Femur (tissue), 1 donor: ENCODE data around the gene MRS2.
"Not testable (repeated sequence)": the region's sequence is repeated elsewhere in the genome, so short reads cannot be mapped to it uniquely, and the experiment has no call there.

Experiments
- DNase-seq: peaks from one replicate; pipeline ENCODE4 v3.0.0-alpha.2; 2017

The MRS2 gene

GRCh38 chr6:24391208-24391607, 11.5 kb upstream of the MRS2 start:
- no peak for DNase-seq

DNA sequence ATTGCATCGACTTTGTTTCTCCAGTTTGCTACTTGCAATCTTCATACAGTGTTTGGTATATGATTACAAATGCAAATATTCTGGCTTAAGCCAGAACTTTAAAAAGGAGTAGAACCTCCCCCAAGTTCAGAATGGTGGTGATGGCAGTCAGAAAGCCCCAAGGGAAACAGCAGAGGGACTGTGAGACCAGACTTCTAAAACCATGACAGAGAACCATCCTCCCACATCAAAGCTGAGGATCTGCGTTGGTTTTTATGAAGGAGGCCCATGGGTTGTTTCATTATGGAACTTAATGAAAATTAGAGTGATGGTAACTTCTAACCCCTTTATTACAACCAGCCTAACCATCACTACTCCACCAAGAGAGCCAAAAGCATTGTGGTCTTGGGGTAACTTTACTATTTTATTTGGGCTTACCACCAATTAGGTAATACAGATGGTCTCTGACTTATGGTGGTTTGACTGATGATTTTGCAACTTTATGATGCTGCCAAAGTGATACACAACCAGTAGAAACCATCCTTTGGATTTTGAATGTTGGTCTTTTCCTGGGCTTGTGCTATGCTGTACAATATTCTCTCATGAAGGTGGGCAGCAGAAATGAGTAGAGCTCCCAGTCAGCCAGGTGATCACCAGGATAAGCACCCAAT, 10.9 kb upstream of the MRS2 start:
- no peak for DNase-seq

DNA sequence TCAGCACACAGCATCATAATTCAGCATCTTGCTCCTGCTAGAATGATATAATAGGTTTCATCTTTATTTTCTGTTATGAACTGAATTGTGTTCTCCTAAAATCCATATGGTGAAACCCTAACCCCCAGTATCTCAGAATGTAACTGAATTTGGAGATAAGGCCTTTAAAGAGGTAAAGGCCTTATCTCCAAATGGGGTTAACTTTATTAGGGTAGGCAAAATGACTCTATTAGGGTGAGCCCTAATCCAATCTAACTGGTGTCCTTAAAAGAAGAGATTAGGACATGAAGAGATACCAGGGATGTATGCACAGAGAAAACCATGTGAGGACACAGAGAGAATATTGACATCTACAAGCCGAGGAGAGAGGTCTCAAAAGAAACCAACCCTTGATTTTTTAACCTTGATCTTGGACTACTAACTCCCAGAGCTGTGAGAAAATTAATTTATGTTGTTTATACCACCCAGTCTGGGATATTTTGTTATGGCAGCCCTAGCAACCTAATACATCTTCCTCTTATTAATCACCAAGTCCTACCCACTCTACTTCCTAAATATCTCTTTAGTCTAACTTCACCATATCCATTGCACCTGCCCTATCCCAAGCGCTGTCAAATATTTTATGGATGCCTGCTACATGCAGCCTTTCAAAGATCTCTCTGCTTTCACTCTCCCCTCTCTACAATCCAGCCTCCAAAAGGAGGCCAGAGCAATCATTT, 8.5 kb upstream of the MRS2 start:
- no peak for DNase-seq

GRCh38 chr6:24394780-24395437, 7.8 kb upstream of the MRS2 start:
- DNase-seq = no peak

DNA sequence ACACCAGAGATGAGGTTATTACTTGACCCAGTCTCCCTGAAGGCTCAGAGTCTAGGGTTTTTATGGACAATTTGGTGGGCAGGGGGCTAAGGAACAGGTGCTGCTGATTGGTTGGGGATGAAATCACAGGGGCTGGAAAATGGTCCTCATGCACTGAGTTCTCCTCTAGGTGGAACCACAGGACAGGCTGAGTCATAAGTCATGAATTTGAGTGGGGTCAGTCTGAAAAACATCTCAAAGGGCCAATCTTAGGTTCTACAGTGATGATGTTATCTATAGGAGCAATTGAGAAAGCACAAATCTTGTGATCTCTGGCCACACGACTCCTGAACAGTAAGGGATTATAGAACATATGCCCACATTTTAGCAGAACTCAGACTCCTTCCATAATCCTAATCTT, 5.9 kb upstream of the MRS2 start:
- DNase-seq = no peak

DNA sequence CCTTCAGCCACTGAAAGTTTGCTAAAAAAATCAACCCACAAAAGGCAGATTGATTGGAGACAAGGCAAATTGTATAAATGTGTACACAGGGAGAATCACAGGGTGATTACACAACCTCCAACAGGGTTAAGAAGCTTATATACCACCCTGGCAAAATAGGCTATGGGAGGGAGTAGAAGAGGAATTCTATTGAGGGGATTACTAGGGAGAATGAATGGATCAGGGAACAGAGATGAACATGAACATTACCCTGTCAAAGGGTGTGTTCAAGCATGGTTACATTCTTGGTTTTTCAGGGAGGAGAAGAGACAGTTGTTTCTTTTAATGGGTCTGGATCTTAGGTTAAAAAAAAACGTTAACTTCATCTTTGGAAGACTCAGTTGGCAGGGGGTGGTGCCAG, 5.1 kb upstream of the MRS2 start:
- DNase-seq = no peak

- DNase-seq = not testable (repeated sequence)
Measured at GRCh38 chr6:24400045-24401039, 2.4 kb upstream of the MRS2 start.

DNA sequence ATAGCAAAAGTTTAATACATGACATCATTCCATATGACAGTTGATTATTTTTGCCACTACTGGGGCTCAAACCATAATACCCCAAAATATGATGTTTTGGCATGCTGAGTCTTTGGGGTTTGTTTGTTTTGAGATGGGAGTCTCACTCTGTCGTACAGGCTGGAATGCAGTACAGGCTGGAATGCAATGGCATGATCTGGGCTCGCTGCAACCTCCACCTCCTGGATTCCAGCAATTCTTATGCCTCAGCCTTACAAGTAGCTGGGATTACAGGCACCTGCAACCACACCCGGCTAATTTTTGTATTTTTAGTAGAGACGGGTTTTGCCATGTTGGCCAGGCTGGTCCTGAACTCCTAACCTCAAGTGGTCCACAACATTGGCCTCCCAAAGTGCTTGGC, 1.3 kb upstream of the MRS2 start:
- no peak for DNase-seq

DNA sequence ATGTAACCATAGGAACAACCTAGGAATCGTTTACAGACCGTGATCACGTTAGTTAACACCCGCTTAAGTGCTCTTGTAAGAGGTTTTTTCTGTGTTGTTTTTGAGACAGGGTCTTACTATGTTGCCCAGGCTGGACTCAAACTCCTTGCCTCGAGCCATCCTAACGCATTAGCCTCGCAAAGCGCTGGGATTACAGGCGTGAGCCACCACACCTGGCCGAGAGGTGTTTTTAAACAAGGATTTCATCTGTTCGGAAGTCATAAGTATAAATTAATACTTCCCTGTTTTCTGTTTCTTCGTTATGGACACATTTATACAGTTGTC, 727 bp downstream of the MRS2 start:
- no peak for DNase-seq

- no peak for DNase-seq
Measured at GRCh38 chr6:24405262-24405661, 2.5 kb downstream of the MRS2 start.

- no peak for DNase-seq
Measured at GRCh38 chr6:24408719-24409410, 6.1 kb downstream of the MRS2 start.

- no peak for DNase-seq
Measured at GRCh38 chr6:24410622-24411021, 7.9 kb downstream of the MRS2 start.

GRCh38 chr6:24412294-24412693, 9.6 kb downstream of the MRS2 start:
- DNase-seq = no peak

DNA sequence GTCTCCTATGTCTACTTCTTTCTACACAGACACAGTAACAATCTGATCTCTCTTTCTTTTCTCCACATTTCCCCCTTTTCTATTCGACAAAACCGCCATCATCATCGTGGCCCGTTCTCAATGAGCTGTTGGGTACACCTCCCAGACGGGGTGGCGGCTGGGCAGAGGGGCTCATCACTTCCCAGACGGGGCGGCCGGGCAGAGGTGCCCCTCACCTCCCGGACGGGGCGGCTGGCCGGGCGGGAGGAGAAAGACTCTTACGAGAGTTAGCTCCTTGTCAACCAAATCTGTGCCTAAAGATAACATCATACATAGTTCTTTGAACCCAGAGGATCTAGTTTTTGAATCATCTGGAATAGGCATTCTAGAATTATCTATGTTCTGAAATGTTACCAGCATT, 11.8 kb downstream of the MRS2 start:
- DNase-seq = not testable (repeated sequence)

- DNase-seq = no peak
Measured at GRCh38 chr6:24415753-24416152, 13.0 kb downstream of the MRS2 start.

DNA sequence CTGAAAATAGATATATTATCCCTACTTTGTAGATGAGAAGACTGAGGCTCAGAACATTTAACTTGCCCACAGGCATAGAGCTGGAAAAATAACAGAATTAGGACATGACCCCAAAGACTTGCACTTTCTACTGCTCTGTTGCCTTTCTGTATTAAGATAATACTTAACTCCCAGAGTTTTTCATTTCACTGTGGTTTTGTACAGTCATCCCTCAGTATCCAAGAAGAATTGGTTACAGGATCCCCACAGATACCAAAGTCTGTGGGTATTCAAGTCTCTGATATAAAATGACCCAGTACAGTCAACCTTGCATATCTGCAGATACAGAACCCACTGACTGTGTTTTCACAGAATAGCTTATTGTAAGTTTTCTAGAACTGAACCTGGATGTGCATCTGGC, 16.8 kb downstream of the MRS2 start:
- no peak for DNase-seq

DNA sequence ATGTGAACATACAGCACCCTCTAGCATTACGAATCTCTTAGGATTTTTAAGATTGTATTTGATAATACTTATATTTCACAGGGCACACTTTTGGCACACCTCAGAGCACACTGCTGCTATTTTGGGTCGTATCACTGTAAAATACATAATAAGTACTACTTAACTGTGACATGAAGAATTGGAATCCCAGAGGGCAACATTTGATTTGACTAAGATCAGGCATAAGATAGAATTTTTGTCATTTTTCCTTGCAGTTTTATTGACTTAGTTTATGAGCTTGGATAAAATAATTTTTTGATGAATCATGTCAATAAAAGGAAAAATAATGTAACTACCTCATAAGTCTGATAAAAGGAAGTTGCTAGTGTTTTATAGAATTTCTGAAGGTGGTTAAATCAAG, 22.4 kb downstream of the MRS2 start:
- no peak for DNase-seq

- no peak for DNase-seq
Measured at GRCh38 chr6:24426729-24427446, 24.2 kb downstream of the MRS2 start.

GRCh38 chr6:24428615-24429014, 25.9 kb downstream of the MRS2 start:
- no peak for DNase-seq

DNA sequence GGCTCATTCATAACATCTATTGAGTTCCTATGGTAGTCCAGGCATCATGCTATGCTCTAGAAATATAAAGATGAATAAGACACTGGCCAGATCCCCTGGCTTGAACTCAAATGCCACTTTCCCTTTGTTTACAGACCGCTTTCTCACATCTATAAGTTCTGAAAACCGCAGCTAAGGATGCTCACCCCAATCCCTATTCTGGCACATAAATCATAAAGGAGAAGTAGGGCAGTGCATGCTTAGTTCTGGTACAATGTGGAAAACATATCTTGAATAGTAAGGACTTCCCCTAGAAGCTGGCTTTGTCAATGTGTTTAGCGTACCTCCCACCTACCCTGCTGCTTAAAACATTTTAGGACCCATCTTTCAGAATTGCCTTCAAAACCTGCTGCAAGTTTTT, 26.4 kb downstream of the MRS2 start:
- no peak for DNase-seq

DNA sequence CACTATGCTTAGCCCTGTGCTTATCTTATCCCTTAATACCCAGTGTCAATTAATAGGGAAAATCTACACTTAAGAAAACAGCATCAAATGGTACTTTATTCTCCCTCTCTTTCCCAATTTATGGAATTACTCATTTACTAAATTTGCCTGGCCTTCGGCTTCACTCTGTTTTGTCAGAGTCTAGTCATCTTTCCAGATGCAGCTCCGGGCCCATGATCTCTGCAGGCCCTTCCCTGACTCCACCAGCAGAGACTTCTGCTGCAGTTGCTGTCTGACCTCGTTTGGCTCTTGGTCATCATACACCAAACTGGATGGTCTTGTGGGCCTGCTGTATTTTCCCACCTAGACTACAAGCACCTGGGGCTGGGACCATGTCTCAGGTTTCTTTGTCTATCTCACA, 27.4 kb downstream of the MRS2 start:
- no peak for DNase-seq

DNA sequence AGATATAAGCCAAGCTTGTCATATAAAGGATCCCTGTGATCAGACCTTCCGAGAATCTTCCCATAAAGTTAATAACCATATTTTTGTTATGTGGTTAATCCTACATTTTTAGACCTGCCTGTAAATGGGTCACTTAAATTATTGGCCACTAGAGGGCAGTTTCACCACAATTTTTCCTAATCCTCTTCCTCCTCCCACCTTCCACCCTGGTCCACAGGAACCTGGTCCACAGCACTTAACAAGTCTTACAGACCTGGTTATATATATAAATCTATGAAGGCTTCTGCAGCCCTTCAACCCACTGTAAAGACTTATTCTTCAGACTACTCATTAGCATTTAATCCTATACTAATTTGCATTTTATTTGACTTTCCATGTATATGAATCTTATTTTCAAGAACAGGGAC, 28.3 kb downstream of the MRS2 start:
- DNase-seq = no peak
